Amniotic epithelial cell (primary cell): ENCODE measurements around the gene WDR27.
"Not testable (repeated sequence)": the region's sequence is repeated elsewhere in the genome, so short reads cannot be mapped to it uniquely, and the experiment has no call there.

Experiments used
- DNase-seq: peaks from one replicate; pipeline ENCODE4 v3.0.0-alpha.2; 2010; ENCODE audit warnings: low read depth

Gene WDR27

GRCh38 chr6:169601129-169601528 lies 100.7 kb downstream of the WDR27 start:
- not testable (repeated sequence) for DNase-seq

GRCh38 chr6:169592558-169592957 lies 109.3 kb downstream of the WDR27 start:
- DNase-seq: peak; percentile 92

- DNase-seq: no peak
Observed at GRCh38 chr6:169591616-169592015, 110.2 kb downstream of the WDR27 start.

GRCh38 chr6:169590376-169590939 lies 111.4 kb downstream of the WDR27 start:
- no peak for DNase-seq

- DNase-seq: peak; percentile 75
Observed at GRCh38 chr6:169589699-169590257, 112.1 kb downstream of the WDR27 start.

GRCh38 chr6:169589293-169589692 lies 112.5 kb downstream of the WDR27 start:
- DNase-seq: peak; percentile 69

- DNase-seq: peak; percentile 70
Observed at GRCh38 chr6:169587975-169588374, 113.9 kb downstream of the WDR27 start.

- DNase-seq: no peak
Observed at GRCh38 chr6:169583886-169584541, 117.8 kb downstream of the WDR27 start.

GRCh38 chr6:169579407-169580111 lies 122.3 kb downstream of the WDR27 start:
- no peak for DNase-seq

- no peak for DNase-seq
Observed at GRCh38 chr6:169577974-169578373, 123.9 kb downstream of the WDR27 start.

- no peak for DNase-seq
Observed at GRCh38 chr6:169577236-169577635, 124.6 kb downstream of the WDR27 start.

- no peak for DNase-seq
Observed at GRCh38 chr6:169575821-169576220, 126.0 kb downstream of the WDR27 start.

- DNase-seq: no peak
Observed at GRCh38 chr6:169575365-169575764, 126.5 kb downstream of the WDR27 start.

- no peak for DNase-seq
Observed at GRCh38 chr6:169574420-169574819, 127.4 kb downstream of the WDR27 start.

GRCh38 chr6:169573883-169574282 lies 127.9 kb downstream of the WDR27 start:
- no peak for DNase-seq

- DNase-seq: peak; percentile 38
Observed at GRCh38 chr6:169571123-169571962, 130.5 kb downstream of the WDR27 start.

- no peak for DNase-seq
Observed at GRCh38 chr6:169568314-169569087, 133.3 kb downstream of the WDR27 start.

GRCh38 chr6:169567819-169568218 lies 134.0 kb downstream of the WDR27 start:
- DNase-seq: no peak

GRCh38 chr6:169566961-169567750 lies 134.7 kb downstream of the WDR27 start:
- no peak for DNase-seq

GRCh38 chr6:169566319-169566718 lies 135.5 kb downstream of the WDR27 start:
- no peak for DNase-seq
